Memory B cell (primary cell): Measurements from ENCODE around the gene CLCN7.
"Not testable (repeated sequence)": the region's sequence is repeated elsewhere in the genome, so short reads cannot be mapped to it uniquely, and the experiment has no call there.

ENCODE experiments used
- ATAC-seq: fragments of 150-1000 bp; cut with Tn5 transposase; 2 replicates; pipeline ENCODE4 v1.10.0; 2021; ENCODE audit warnings: low read depth, mild to moderate bottlenecking, moderate library complexity
- DNase-seq, 2 donors: peaks; one replicate each; pipeline ENCODE4 v3.0.0; 2022; ENCODE audit warnings: low spot score in 2 of 2
- H3K27ac Mint-ChIP-seq: one replicate; pipeline ENCODE4 v1.8.0; 2022; ENCODE audit warnings: mild to moderate bottlenecking, moderate library complexity, mixed read lengths
- H3K27me3 Mint-ChIP-seq: one replicate; pipeline ENCODE4 v1.8.0; 2022; ENCODE audit warnings: mixed read lengths
- H3K36me3 Mint-ChIP-seq: one replicate; pipeline ENCODE4 v1.8.0; 2022; ENCODE audit warnings: mild to moderate bottlenecking, mixed read lengths
- H3K4me1 Mint-ChIP-seq: one replicate; pipeline ENCODE4 v1.8.0; 2022; ENCODE audit warnings: mixed read lengths
- H3K4me3 Mint-ChIP-seq: one replicate; pipeline ENCODE4 v1.8.0; 2022; ENCODE audit warnings: mild to moderate bottlenecking, moderate library complexity, mixed read lengths
- H3K9me3 Mint-ChIP-seq: one replicate; pipeline ENCODE4 v1.8.0; 2022; ENCODE audit warnings: mixed read lengths

Gene CLCN7

DNA sequence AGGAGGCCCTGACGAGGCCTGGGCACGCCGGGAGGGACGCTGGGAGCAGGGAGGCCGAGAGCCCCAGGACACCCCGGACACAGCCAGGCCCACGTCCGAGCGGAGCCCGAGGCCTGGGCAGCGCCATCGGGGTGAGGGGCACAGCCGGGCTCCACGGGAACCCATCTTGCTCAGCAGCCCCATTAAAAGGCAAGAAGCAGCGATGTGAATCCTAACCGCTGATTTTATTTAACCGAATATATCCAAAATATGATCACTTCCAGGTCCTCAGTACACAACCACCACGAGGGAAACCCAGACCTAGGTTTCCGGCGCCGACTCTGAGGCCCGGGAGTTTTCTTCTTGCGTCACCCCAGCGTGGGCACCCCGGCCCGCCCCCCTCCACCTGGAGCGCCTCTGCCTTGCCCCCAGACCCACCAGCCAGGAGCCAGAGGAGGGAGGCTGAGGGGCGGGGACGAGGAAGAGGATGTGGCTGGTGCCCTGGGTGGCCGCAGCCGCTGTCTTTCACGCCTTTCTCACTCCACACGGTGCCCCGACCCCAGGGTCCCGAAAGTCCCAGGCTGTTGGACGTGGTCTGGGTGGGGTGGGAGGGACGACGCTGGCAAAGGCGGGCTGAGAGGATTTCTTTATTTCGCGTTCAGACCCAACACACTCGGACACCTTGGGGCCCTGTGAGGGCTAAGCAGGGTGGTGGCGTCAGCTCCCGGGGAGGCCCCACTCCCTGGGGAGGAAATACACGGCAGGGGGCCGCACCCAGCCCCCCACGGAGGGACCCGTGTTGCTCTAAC, 29.9 kb downstream of the CLCN7 start:
- Mint-ChIP-seq H3K4me3 (peak overlapping the region; percentile 80), H3K9me3 (no peaks in the 10 kb centered on the region), H3K36me3 (peaks cover 4% of the 10 kb centered on the region), H3K27ac (peak overlapping the region; percentile 97), H3K4me1 (peaks cover 2% of the 10 kb centered on the region), H3K27me3 (no peaks in the 10 kb centered on the region)
- DNase-seq (peak; percentile 64 to 76), ATAC-seq (peak; percentile 81)

DNA sequence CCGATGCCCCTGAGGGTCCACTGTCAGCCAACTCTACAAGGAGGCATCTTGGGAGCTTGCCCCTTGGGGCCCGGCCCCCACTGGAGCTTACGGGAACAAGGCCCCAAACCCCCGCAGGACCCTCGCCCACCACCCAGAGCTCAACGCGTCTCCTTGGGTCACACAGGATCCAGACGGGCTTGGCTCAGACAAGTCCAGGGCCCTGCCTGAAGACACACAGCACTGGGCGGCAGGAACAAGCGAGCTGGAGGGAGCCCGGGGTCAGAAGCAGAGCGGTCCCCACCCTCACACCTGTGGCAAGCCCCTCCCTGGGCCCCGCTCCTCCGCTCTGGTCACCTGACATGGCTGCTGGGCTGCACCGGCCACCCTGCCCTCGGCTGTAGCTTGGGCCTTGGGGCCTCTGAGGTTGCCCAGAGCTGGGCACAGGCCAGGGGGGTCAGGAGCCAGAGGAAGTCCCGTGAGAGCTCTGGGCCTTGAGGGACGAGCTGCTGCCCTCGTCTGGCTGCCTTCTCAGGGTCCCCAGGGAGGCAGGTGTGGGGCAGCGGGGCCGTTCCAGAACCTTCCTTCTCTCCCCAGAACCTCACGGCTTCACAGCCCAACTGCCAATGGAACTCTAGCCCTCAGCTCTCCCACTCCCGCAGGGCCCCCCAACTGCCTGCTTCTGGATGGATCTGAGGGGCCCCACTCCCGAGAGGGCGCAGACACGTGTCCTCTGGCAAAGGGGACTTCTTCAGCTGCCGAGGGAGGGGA, 30.7 kb downstream of the CLCN7 start, which contains the start of gene CCDC154:
Gene CCDC154, minus strand, starts transcription at position 577 of the 750 bp plus-strand sequence. Its CDS starts 234 bp downstream, at position 343.
- ATAC-seq, result no peak
- H3K4me1 Mint-ChIP-seq, result peaks cover 2% of the 10 kb centered on the region
- H3K27me3 Mint-ChIP-seq, result no peaks in the 10 kb centered on the region
- DNase-seq, result no peak
- H3K9me3 Mint-ChIP-seq, result no peaks in the 10 kb centered on the region
- H3K36me3 Mint-ChIP-seq, result peaks cover 4% of the 10 kb centered on the region
- peak within 1 kb of the TSS; percentile 80 for H3K4me3 Mint-ChIP-seq
- H3K27ac Mint-ChIP-seq, result peak within 1 kb of the TSS; percentile 97

DNA sequence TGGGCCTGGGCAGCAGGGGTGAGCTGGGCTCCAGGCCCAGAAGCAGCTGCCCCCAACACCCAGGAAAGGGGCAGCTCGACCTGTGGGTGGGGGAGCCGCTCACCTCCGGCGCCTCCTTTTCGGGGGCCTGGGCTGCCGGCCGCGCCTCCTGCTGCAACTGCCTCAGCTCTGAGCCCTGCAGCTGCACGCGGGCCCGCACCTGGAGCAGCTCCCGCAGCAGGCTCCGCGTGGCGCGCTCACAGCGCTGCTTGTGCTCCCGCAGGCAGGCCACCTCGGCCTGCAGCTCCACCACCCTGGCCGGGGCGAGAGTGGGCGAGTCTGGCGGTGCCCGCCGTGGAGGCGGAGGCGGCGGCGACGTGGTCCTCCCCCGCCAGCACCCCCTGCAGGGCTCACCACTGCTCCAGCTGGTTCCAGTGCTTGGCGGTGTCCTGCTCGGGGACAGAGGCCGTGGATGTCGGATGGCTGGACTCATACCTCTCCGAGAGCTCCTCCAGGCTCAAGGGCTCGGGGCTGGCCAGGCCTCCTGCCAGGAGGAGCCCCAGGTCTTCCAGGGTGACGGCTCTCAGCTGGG, 31.3 kb downstream of the CLCN7 start:
- H3K27me3 Mint-ChIP-seq, result no peaks in the 10 kb centered on the region
- H3K4me3 Mint-ChIP-seq, result no peak overlapping the region
- H3K9me3 Mint-ChIP-seq, result no peaks in the 10 kb centered on the region
- DNase-seq (no peak), ATAC-seq (no peak)
- H3K4me1 Mint-ChIP-seq, result peaks cover 2% of the 10 kb centered on the region
- no peak overlapping the region for H3K27ac Mint-ChIP-seq
- peaks cover 4% of the 10 kb centered on the region for H3K36me3 Mint-ChIP-seq

DNA sequence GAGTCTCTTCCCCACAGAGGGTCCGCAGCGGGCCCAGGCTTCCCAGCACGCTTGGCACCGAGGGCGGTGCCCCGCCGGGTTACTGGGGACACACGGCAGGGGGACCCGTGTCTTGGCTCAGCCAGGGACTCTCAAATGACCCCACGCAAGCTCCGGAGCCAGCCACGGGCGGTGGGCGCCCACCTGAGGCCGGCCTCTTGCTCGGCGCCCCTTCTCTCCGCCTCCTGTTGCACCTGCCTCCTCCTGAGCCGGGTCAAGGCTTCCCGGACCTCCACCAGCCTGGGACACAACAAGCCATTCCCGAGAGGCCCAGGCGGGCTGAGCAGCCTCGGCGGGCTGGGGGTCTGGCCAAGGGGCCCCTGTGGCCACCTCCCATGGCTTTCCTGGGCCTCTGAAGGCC, 32.1 kb downstream of the CLCN7 start:
- H3K4me1 Mint-ChIP-seq, result peaks cover 2% of the 10 kb centered on the region
- H3K4me3 Mint-ChIP-seq, result no peak overlapping the region
- H3K9me3 Mint-ChIP-seq, result no peaks in the 10 kb centered on the region
- ATAC-seq (no peak), DNase-seq (no peak)
- peaks cover 4% of the 10 kb centered on the region for H3K36me3 Mint-ChIP-seq
- no peaks in the 10 kb centered on the region for H3K27me3 Mint-ChIP-seq
- no peak overlapping the region for H3K27ac Mint-ChIP-seq

DNA sequence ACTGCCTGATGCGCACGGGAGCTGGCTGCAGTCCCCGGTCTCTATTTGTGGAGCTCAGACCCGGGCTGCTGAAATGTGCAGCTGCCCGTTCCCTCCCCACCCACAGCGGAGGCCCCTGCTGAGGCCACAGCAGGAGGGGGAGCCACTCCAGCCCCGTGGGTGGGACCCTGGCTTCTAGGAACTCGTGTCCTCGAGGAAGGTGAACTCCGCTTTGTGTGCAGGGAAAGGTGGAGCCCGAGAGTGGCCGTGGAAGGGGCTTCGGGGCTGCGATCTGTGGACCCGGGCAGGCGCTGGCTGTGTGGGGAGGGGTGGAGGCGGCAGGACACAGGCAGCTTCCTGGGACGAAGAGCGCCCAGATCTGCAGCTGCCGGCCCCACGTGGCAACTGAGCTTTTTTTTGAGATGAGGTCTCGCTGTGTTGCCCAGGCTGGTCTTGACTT, 33.4 kb downstream of the CLCN7 start:
- ATAC-seq, result no peak
- H3K4me3 Mint-ChIP-seq, result no peak overlapping the region
- H3K27me3 Mint-ChIP-seq, result no peaks in the 10 kb centered on the region
- no peaks in the 10 kb centered on the region for H3K9me3 Mint-ChIP-seq
- H3K27ac Mint-ChIP-seq, result no peak overlapping the region
- DNase-seq, result no peak
- peaks cover 2% of the 10 kb centered on the region for H3K4me1 Mint-ChIP-seq
- peaks cover 4% of the 10 kb centered on the region for H3K36me3 Mint-ChIP-seq

DNA sequence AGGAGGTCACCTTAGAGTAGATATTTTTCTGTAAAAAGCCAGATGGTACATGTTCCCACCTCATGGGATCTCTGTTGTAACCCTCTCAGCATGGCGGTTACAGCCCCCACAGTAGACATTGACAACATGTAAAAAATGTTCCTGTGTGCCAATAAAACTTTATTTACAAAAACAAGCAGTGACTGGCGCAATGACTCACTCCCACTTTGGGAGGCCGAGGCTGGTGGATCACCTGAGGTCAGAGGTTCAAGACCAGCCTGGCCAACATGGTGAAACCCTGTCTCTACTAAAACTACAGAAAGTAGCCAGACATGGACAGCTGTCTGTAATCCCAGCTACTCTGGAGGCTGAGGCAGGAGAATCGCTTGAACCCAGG, 35.1 kb downstream of the CLCN7 start:
- DNase-seq, H3K27ac Mint-ChIP-seq, H3K4me1 Mint-ChIP-seq, H3K9me3 Mint-ChIP-seq, ATAC-seq, H3K4me3 Mint-ChIP-seq, H3K27me3 Mint-ChIP-seq, H3K36me3 Mint-ChIP-seq: not testable (repeated sequence)

DNA sequence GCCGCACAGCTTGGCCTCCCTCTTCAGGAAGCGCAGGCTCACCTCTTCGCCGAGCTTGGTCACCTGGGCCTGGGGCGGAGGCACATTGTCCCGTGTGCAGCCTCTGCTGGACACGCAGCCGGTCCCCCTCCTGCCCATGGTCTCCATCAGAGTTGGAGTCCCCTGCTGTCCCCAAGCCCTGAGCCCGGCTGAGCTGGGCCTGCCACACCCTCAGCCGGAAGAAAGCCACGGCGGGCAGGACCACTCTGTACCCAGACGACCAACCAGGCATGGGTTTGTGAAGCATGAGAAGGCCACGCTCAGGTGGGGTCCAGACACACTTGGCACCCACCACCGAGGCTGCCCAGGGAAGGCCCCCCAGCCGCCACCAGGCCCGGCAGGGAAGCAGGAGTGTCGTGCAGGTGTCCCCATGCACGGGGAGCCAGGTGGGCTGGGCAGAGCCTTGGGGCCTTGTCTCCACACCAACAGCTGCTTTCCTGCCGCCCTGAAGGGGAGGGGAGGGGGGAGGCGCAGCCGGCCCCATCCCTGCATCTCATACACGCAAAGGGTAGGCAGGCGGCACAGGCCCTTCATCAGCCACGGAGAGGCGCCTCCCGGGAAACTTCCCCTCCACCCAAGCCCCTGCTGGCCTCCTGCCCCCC, 35.6 kb downstream of the CLCN7 start:
- H3K4me1 Mint-ChIP-seq, result no peaks in the 10 kb centered on the region
- H3K36me3 Mint-ChIP-seq, result peaks cover 4% of the 10 kb centered on the region
- no peak for ATAC-seq
- H3K4me3 Mint-ChIP-seq, result no peak overlapping the region
- H3K27me3 Mint-ChIP-seq, result no peaks in the 10 kb centered on the region
- no peak for DNase-seq
- no peak overlapping the region for H3K27ac Mint-ChIP-seq
- no peaks in the 10 kb centered on the region for H3K9me3 Mint-ChIP-seq

DNA sequence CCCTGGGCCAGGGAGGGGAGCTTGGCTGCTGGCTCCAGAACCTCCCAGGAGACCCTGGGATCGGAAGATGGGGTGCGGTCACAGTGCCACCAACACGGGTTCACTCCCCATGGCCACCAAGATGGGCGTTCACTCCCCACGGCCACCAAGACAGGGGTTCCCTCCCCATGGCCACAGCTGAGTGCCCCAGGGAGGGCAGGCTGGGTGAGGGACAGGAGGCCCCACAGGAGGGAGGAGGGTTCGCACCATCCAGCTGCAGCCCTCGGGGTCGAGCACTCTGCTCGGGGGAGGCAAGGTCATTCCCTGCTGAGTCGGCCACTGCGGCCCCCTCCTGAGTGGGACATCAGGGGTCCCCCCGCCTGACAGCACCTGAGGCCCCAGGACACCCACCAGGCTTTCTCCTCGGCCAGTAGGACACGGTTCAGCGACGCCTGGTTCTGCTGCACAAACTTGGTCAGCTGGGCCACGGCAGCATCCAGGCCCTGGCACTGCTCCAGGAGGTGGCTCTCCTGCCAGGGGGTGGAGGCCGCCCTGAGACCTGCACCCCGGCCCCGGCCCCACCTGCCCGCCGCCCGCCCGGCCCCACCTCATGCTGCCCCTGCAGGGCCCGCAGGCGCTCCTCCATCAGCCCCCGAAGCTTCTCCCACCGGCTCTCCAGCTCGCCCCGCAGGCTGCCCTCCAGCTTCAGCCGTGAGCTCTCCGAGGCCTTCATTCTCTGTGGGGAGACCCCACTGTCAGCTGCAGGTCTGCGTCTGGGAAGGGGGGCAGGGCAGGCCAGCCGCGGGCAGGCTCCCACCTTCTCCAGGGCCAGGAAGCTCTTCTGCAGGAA, 36.4 kb downstream of the CLCN7 start:
- no peak for ATAC-seq

DNA sequence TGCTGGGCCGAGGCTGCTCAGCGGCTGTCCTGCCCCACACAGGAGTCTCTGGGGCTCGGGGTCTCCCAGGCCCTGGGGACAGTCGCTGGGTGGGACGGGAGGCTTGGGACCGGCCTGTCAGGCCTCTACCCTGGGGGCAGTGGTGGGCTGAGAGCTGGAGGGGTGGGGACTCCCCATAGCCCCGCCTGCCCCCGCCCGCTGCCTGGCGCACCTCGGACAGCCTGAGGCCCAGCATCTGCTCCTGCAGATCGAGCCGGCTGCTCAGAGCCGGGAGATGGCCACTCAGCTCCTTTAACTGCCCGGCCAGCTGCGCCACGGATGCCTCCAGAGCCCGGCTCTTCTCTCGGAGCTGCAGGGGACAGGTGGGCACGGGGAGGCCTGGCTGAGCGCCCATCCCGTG, 37.2 kb downstream of the CLCN7 start:
- ATAC-seq, result no peak
- no peaks in the 10 kb centered on the region for H3K27me3 Mint-ChIP-seq
- peaks cover 4% of the 10 kb centered on the region for H3K36me3 Mint-ChIP-seq
- H3K4me3 Mint-ChIP-seq, result no peak overlapping the region
- DNase-seq, result no peak
- no peaks in the 10 kb centered on the region for H3K4me1 Mint-ChIP-seq
- no peak overlapping the region for H3K27ac Mint-ChIP-seq
- H3K9me3 Mint-ChIP-seq, result no peaks in the 10 kb centered on the region

More for the DNA sequence above, 36.4 kb downstream of the CLCN7 start:
- no peak overlapping the region for H3K4me3 Mint-ChIP-seq
- no peaks in the 10 kb centered on the region for H3K4me1 Mint-ChIP-seq
- no peak for DNase-seq
- H3K36me3 Mint-ChIP-seq, result peaks cover 4% of the 10 kb centered on the region
- no peaks in the 10 kb centered on the region for H3K27me3 Mint-ChIP-seq
- no peaks in the 10 kb centered on the region for H3K9me3 Mint-ChIP-seq
- H3K27ac Mint-ChIP-seq, result no peak overlapping the region

DNA sequence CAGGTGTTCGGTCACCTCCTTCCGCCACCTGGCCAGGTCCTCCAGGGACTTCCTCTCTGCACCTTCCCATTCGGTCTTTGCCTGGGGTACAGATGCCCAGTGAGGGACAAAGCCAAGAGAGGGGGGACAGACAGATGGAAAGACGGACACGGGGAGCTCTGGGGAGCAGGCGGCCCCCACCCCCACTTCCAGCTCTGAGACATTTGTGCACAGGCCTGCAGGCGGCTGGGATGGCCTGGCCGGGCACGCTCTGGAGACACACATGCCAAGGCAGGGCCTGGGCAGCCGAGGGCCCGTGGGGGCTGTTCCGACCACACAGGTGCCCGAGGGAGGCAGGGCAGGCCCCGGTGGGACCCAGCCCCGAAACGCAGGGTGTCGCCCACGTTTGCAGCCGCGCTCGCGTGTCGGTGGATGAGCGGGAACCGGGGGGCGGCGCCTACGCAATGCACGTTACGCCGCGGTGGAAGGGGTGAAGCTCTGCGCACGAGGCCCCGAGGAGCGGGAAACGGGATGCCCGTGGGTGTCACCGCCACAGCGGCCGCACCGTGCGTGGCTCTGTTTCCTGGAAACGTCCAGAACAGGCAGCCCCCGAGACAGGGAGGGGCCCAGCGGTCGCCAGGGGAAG, 38.0 kb downstream of the CLCN7 start:
- DNase-seq, result no peak
- peaks cover 4% of the 10 kb centered on the region for H3K36me3 Mint-ChIP-seq
- H3K9me3 Mint-ChIP-seq, result no peaks in the 10 kb centered on the region
- no peak overlapping the region for H3K4me3 Mint-ChIP-seq
- no peak for ATAC-seq
- H3K4me1 Mint-ChIP-seq, result peaks cover 3% of the 10 kb centered on the region
- no peak overlapping the region for H3K27ac Mint-ChIP-seq
- H3K27me3 Mint-ChIP-seq, result no peaks in the 10 kb centered on the region

DNA sequence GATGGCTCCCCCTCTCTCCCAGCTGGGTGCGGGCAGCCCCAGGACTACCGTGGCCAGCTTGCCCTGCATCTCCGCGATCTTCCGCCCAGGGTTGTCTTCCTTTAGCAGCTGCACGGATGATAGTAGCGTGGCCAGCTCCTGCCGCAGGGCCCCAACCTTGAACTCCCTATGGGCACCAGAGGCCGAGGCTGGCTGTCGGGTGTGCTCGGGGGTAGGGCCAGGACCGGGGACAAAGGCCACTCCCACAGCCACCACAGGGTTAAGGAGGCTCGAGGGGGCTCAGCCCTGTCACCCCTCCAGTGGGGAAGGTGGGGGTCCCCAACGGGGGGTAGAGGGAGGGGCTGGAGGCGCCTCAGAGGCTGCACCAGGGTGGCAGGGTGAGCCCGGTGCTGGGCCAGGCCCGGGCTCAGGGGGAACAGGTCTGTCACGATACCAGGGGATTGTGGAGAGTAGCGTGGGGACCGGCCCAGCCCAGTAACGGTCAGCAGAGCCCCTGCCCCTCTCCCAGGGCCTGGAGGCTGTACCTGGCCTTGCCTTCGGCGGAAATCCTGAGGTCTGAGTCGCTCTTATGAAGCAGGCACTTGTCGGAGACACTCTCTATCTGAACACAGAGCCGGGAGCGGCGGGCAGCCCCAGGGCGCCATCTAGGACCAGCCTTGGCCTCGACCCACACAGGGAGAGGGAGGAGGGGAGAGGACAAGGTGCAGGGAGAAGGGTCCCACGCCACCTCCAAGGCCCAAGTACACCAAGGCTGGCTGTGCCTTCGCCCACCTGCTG, 38.7 kb downstream of the CLCN7 start:
- Mint-ChIP-seq H3K9me3 (no peaks in the 10 kb centered on the region), H3K27me3 (no peaks in the 10 kb centered on the region), H3K27ac (no peak overlapping the region), H3K36me3 (peaks cover 4% of the 10 kb centered on the region), H3K4me3 (no peak overlapping the region), H3K4me1 (peaks cover 3% of the 10 kb centered on the region)
- DNase-seq, result no peak
- ATAC-seq, result no peak

DNA sequence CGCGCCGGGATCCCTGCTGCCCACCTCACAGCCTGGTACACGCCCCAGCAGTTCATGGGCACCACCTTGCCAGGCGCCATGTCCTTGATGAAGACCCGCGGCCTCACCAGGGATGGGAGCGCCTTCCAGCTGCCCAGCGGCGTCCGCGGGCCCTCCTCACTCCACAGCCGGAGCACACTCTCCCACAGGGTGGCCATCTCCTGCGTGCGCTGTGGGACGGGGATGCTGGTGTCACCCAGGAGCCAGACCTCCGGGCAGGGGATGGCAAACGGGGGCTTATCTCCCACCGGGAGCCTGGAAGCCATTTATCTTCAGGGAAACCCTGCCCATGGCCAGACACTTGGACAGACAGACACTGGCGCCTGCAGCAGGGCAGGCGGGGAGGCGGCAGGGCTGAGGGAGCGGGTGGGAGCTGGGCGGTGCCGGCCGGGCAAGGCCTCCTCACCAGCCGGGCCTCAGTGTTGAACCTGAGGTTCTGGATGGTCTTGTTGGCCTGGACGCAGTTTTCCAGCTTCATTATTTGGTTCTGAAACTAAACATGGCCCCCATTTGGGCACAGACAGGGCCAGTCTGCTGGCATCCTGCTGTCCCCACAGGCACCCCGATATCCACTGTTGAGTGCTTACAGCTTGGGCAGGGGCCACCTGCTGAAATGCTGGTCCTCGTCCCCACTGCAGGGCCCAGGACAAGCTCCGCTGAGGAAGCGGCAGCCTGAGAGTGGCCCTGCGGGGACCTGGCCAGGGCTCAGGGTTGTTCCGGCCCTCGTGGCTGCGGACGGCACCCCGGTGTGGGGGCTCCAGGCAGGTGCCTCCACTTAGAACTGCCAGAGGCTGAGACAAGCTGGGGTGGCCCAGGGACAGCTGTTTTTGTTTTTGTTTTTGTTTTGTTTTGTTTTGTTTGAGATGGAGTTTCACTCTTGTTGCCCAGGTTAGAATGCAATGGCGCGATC, 39.9 kb downstream of the CLCN7 start:
- no peak for ATAC-seq
- Mint-ChIP-seq H3K9me3 (no peaks in the 10 kb centered on the region), H3K27me3 (no peaks in the 10 kb centered on the region)

More for the DNA sequence above, 39.9 kb downstream of the CLCN7 start:
- H3K4me1 Mint-ChIP-seq, result peaks cover 3% of the 10 kb centered on the region
- no peak overlapping the region for H3K4me3 Mint-ChIP-seq
- no peak for DNase-seq
- peaks cover 2% of the 10 kb centered on the region for H3K36me3 Mint-ChIP-seq
- H3K27ac Mint-ChIP-seq, result no peak overlapping the region
